RPMI7951 (cell line): Measurements from ENCODE around the gene KRTAP7-1. TPM values are rescaled to one million over a fixed set of nuclear protein-coding genes. Genes with fewer than 3 reads are reported as not detected.
A peak's percentile ranks its signal among the peaks of the same experiment; 100 is the strongest.

Source experiments
- DNase-seq: peaks from one replicate; pipeline ENCODE4 v3.0.0-alpha.2; 2012; ENCODE audit warnings: low read depth
- total RNA-seq: library from RNA; depleted of rRNA; stranded (reverse); fragments of >200 nt; shearing (Covaris generic); gene quantifications from 2 replicates; pipeline ENCODE4 v1.2.3, GENCODE V29; 2014; rRNA removed

KRTAP7-1 gene
- total RNA-seq: not detected in 2 replicates

GRCh38 chr21:30829659-30830058 is at the start of gene KRTAP7-1:
Gene KRTAP7-1, minus strand, starts transcription at chr21:30829759. Its CDS starts 61 bp downstream, at chr21:30829698.
- DNase-seq: no peak

- DNase-seq: no peak
These were observed 45.0 kb upstream of the KRTAP7-1 start for GRCh38 chr21:30874526-30874925.

GRCh38 chr21:30847627-30848500 is 18.3 kb upstream of the KRTAP7-1 start:
- DNase-seq: no peak

GRCh38 chr21:30842990-30843389 is 13.4 kb upstream of the KRTAP7-1 start:
- no peak for DNase-seq

GRCh38 chr21:30839304-30839703 is 9.7 kb upstream of the KRTAP7-1 start:
- DNase-seq: no peak

GRCh38 chr21:30838536-30838935 is 9.0 kb upstream of the KRTAP7-1 start:
- no peak for DNase-seq

- DNase-seq: peak; percentile 5
These were observed 1.7 kb upstream of the KRTAP7-1 start for GRCh38 chr21:30831194-30831765.

- DNase-seq: no peak
These were observed 10.5 kb downstream of the KRTAP7-1 start for GRCh38 chr21:30818837-30819610.

GRCh38 chr21:30813174-30813573 is 16.4 kb downstream of the KRTAP7-1 start, which contains the start of gene KRTAP8-1:
Gene KRTAP8-1, minus strand, starts transcription at chr21:30813274. Its CDS starts 54 bp downstream, at chr21:30813220.
- no peak for DNase-seq

- DNase-seq: no peak
These were observed 29.0 kb downstream of the KRTAP7-1 start for GRCh38 chr21:30800605-30801004.

GRCh38 chr21:30793581-30794314 is 35.8 kb downstream of the KRTAP7-1 start:
- no peak for DNase-seq

GRCh38 chr21:30779249-30779648 is 50.3 kb downstream of the KRTAP7-1 start:
- no peak for DNase-seq

Other genes starting within 250 kb of the KRTAP7-1 start
- gene KRTAP22-2, start 239.4 kb downstream of the KRTAP7-1 start, total RNA-seq: not detected in 2 replicates
- gene KRTAP6-3, start 237.3 kb downstream of the KRTAP7-1 start, total RNA-seq: not detected in 2 replicates
- gene KRTAP6-2, start 230.9 kb downstream of the KRTAP7-1 start, total RNA-seq: not detected in 2 replicates
- not detected in 2 replicates for gene KRTAP22-1, start 228.7 kb downstream of the KRTAP7-1 start, total RNA-seq
- gene KRTAP6-1, start 215.8 kb downstream of the KRTAP7-1 start, total RNA-seq: not detected in 2 replicates
- not detected in 2 replicates for gene KRTAP20-1, start 213.3 kb downstream of the KRTAP7-1 start, total RNA-seq
- not detected in 2 replicates for gene KRTAP20-4, start 209.1 kb downstream of the KRTAP7-1 start, total RNA-seq
- gene KRTAP20-2, start 194.6 kb downstream of the KRTAP7-1 start, total RNA-seq: not detected in 2 replicates
- not detected in 2 replicates for gene KRTAP20-3, start 186.9 kb downstream of the KRTAP7-1 start, total RNA-seq
- gene KRTAP21-3, start 111.0 kb downstream of the KRTAP7-1 start, total RNA-seq: not detected in 2 replicates
- gene KRTAP21-2, start 82.5 kb downstream of the KRTAP7-1 start, total RNA-seq: not detected in 2 replicates
- not detected in 2 replicates for gene KRTAP21-1, start 74.3 kb downstream of the KRTAP7-1 start, total RNA-seq
- gene KRTAP8-1, start 16.5 kb downstream of the KRTAP7-1 start, total RNA-seq: not detected in 2 replicates
- gene KRTAP11-1, start 51.8 kb upstream of the KRTAP7-1 start, total RNA-seq: not detected in 2 replicates
- gene KRTAP19-8, start 208.7 kb upstream of the KRTAP7-1 start, total RNA-seq: not detected in 2 replicates